ENCODE measurements around the gene SMIM43. TPM values are rescaled to one million over a fixed set of nuclear protein-coding genes. Genes with fewer than 3 reads are reported as not detected.

The SMIM43 gene
- polyA plus RNA-seq, 4 donors, result 0.58 to 0.88 (median 0.68) TPM

Other genes with a start within 250 kb of the SMIM43 start
- gene ANXA5, start 68.2 kb downstream of the SMIM43 start, polyA plus RNA-seq (ENCODE audit: insufficient read length in 4 of 4), result 100 to 1,000 TPM; 347 to 457 (median 400) TPM
- gene EXOSC9, start 36.2 kb upstream of the SMIM43 start, polyA plus RNA-seq (ENCODE audit: insufficient read length in 4 of 4), result 10 to 100 TPM; 48.4 to 60.3 (median 51.9) TPM
- 10 to 100 TPM; 33.1 to 36.0 (median 34.9) TPM for gene CCNA2, start 58.7 kb upstream of the SMIM43 start, polyA plus RNA-seq (ENCODE audit: insufficient read length in 4 of 4)
- gene BBS7, start 105.3 kb upstream of the SMIM43 start, polyA plus RNA-seq (ENCODE audit: insufficient read length in 4 of 4), result 10 to 100 TPM; 22.8 to 28.1 (median 24.8) TPM
- 1 to 10 TPM; 1.0 to 1.3 (median 1.1) TPM for gene TRPC3, start 186.9 kb upstream of the SMIM43 start, polyA plus RNA-seq (ENCODE audit: insufficient read length in 4 of 4)

Measured in left renal cortex interstitium (tissue), 4 donors.